Measurements from ENCODE around the gene PSAT1. TPM values are rescaled to one million over a fixed set of nuclear protein-coding genes. Genes with fewer than 3 reads are reported as not detected.

PSAT1 gene
- total RNA-seq, 4 donors from 2014 or later, result 3.0 to 36.2 (median 4.9) TPM

DNA sequence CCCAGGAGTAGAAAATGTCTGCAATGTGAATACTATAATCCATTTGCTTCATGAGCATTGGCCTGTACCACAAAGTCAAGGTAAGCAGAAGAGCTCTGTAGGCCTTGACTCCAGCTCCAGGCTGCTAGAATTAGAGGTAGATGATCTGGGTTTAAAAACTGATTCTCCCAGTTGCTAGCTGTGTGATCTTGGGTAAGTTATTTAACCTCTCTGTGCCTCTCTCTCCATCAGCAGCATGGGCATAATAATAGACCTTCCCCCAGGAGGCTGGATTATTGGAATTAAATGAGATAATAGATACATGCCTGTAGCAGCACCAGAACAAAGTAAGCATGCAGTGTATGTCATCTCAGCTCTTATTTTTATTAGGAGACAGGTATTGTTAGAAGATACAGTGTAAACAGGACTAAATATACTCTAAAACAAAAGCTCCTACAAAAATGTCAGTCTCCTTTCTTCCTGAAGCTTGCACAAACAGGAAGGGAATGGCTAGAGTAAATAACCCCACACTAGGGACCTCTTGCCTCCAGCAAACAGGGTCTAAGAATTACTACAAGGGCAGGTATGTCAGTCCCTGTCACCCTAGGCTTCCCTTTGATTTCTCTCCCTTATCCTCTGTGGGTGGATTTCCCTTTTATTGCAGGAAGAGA, 57.5 kb downstream of the PSAT1 start:
- ATAC-seq (ENCODE audit: low FRiP score) (no peak), DNase-seq (ENCODE audit: low spot score) (no peak)
- TF ChIP-seq, protein P1, sequence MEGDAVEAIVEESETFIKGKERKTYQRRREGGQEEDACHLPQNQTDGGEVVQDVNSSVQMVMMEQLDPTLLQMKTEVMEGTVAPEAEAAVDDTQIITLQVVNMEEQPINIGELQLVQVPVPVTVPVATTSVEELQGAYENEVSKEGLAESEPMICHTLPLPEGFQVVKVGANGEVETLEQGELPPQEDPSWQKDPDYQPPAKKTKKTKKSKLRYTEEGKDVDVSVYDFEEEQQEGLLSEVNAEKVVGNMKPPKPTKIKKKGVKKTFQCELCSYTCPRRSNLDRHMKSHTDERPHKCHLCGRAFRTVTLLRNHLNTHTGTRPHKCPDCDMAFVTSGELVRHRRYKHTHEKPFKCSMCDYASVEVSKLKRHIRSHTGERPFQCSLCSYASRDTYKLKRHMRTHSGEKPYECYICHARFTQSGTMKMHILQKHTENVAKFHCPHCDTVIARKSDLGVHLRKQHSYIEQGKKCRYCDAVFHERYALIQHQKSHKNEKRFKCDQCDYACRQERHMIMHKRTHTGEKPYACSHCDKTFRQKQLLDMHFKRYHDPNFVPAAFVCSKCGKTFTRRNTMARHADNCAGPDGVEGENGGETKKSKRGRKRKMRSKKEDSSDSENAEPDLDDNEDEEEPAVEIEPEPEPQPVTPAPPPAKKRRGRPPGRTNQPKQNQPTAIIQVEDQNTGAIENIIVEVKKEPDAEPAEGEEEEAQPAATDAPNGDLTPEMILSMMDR (IDR thresholded peaks at IDR 0.05), result no peak

DNA sequence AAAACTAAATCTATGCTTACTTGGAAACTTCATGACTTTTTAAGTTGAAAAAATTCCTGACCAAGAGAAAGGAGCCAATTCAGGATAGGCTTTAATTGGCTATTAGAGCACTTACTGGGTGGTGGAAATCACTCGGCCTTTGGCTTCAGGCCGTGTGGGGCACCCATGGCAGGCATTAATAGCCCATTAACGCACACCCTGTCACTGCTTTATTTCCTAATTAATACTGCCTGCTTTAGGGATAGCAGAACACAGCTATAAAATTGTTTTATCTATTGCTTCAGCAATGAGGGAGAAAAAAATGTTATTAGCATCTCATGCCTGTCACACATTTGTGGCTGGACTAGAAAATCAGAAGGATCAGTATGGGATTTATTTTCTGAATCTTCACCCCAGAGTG, 58.1 kb downstream of the PSAT1 start:
- ATAC-seq (ENCODE audit: low FRiP score) (no peak), DNase-seq (ENCODE audit: low spot score) (no peak)

DNA sequence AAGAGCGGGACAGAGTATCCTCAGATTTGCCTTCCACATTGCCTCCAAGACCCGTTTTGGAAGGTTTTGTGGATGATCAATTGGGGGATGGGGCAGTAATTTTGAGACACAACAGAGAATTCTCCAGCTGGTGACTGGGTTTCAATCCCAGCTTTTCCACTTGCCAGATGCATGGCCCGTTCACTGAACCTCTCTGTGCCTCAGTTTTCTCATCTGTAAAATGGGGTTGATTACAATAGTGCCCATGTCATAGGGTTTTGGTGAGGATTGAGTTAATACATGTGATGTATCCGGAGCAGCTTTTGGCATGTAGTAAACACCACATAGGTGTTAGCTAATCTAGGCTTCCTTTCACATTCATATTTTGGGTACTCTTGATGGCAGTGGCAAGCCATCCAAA, 59.7 kb downstream of the PSAT1 start:
- ATAC-seq (ENCODE audit: low FRiP score) (no peak), DNase-seq (ENCODE audit: low spot score) (no peak)
- TF ChIP-seq, protein P1 (IDR thresholded peaks at IDR 0.05), result no peak

More for the DNA sequence above, 58.1 kb downstream of the PSAT1 start:
- TF ChIP-seq, protein P1 (IDR thresholded peaks at IDR 0.05), result no peak

DNA sequence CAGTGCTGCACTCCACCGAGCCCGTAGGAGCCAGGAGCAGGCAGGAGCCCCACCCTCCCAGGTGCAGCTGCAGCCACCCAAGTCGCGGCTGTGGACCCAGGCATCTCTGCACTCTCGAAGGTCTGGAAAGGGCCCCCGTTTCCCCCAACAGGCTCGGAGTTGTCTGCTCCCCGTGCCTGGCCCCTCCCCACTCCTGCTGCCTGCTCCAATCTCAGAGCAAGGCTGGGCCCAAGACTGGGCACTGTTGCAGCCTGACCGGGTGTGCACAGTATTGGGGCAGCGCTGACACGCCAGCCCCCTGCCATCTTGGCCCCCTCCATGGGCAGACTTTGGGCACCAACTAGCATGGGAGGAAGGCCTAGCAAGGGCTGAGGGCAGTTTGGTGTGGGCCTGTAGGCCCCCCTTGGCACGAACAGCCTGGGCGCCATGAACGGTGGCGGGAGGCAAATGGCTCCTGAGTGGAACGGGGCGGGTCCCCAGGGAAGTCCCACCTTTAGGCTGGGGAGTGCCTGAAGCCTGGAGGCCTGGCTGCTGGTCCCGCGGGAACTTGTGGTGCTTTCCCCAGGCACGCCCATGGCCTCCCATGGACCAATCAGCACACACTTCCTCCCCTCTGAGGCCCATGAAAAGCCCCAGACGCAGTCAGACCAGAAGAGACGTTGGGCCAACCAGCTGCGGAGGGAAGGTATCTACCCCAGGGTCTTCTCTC, 60.4 kb downstream of the PSAT1 start:
- ATAC-seq (ENCODE audit: low FRiP score) (no peak), DNase-seq (ENCODE audit: low spot score) (no peak)

DNA sequence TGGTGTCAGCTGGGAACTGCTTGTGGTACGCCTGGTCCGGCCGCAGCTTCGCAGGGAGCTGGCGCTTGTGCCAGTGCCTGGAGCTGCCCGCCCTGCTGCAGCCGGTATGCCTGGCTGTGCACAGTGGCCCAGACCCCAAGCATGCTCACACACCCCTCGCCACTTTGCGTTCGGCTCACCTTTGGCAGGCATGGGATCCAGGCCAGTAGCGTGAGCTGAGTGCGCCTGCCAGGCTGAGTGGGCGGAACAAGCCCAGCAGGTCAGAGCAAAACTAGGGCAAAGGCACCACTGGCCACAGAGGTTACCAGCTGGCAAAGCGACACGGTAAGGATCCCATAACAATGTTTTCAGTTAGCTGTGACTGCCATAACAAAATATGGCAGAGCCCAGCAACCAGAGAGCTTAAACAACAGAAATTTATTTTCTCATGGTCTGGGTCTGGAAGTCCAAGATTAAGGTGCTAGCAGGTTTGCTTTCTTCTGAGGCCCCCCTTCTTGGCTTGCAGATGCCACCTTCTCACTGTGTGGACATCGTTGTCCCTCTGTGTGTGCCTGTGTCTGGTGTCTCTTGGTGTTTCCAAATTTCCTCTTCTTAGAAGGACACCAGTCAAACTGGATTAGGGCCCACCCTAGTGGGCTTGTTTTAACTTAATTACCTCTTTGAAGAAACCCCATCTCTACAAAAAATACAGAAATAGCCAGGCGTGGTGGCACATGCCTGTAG, 61.6 kb downstream of the PSAT1 start:
- TF ChIP-seq, protein P1 (IDR thresholded peaks at IDR 0.05), result no peak
- DNase-seq (ENCODE audit: low spot score) (no peak), ATAC-seq (ENCODE audit: low FRiP score) (no peak)

More for the DNA sequence above, 60.4 kb downstream of the PSAT1 start:
- TF ChIP-seq, protein P1 (IDR thresholded peaks at IDR 0.05), result no peak

DNA sequence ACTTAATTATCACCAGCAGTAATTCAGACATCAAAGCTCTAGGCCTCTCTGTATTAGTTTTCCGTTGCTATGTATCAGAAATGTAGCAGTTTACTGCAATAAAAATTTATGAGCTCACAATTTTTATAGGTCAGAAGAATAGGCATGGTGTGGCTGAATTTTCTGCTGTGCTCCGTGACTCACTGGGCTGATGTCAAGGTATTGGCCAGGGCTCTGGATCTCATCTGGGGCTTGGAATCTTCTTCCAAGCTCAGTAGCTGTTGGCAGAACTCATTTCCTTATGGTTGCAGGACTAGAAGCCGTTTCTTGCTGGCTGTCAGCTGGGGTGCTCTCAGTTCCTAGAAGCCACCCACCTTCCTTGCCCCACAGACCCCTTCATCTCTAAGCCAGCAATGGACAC, 66.3 kb downstream of the PSAT1 start:
- TF ChIP-seq, protein P1 (IDR thresholded peaks at IDR 0.05), result no peak
- ATAC-seq (ENCODE audit: low FRiP score) (no peak), DNase-seq (ENCODE audit: low spot score) (no peak)

Data from omental fat pad (tissue), 4 donors.